HG03175 (cell line): ENCODE results near the gene CHST12.
A peak's percentile ranks its signal among the peaks of the same experiment; 100 is the strongest.
"Not testable (repeated sequence)": the region's sequence is repeated elsewhere in the genome, so short reads cannot be mapped to it uniquely, and the experiment has no call there.

ENCODE experiments used
- ATAC-seq: cut with Tn5 transposase; IDR thresholded peaks from one replicate; pipeline ENCODE4 v1.9.1; 2021; ENCODE audit warnings: mild to moderate bottlenecking, moderate library complexity; ENCODE audit not compliant: unreplicated experiment

The CHST12 gene

GRCh38 chr7:2403718-2404648 lies 572 bp downstream of the CHST12 start:
- ATAC-seq, result peak; percentile 3

DNA sequence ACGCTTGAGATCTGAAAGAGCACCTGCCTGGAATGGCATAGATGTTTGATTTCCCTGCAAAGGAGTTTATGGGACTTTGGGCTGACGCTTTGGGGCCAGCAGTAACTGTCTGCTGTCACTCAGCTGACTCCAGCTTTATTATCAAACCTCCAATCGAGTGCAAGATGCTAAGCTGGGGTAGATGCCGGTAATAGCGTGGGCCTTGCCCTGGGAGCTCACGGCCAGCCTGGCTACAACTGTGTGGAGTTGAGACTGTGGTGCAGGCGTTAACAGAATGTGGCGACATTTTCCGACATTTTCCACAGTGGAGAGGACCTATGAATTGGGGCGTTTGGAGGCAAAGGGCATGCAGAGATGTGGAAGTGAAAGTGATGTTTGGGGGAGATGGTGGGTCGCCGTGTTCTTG lies 1.3 kb downstream of the CHST12 start:
- ATAC-seq, result no peak

DNA sequence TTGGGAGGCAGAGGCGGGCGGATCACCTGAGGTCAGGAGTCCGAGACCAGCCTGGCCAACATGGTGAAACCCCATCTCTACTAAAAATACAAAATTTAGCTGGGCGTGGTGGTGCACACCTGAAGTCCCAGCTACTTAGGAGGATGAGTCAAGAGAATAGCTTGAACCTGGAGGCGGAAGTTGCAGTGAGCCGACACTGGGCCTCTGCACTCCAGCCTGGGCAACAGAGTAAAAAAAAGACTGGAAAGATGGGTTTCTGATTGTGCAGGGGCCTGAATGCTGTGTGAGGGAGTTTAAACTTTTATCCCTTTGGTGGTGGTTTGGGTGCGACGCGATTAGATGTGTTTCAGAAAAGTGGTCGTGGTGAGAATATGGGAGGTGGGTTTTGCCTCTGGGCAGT lies 1.8 kb downstream of the CHST12 start:
- ATAC-seq, result no peak

- peak; percentile 46 for ATAC-seq
Measured at GRCh38 chr7:2405601-2406345, 2.4 kb downstream of the CHST12 start.

DNA sequence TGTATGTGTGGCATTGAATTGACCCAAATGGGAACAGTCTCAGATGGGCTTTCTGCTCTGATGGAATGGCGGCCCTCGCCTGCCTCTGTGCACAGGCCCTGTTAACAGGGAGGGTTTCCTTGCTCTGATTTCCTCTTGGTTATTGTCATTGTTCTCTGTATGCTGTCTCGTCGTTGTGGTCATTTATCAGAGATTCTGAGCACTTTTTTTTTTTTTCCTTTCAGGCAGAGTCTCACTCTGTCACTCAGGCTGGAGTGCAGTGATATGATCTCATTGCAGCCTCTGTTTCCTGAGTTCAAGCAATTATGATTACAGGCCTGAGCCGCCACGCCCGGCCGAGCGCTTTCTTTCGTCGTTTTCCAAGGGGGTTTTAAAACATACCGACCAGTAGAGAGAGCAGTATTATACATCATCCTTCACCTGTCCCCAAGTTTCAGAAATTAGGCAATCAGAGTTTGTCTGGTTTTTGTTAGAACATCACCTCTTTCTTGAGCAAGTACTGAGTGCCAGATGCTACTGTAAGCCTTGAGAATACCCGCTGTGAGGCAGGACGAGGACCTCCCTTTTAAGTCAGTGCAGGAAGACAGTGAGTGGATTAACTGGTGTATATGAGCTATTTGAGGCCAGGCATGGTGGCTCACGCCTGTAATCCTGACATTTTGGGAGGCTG lies 6.5 kb downstream of the CHST12 start:
- ATAC-seq, result no peak

DNA sequence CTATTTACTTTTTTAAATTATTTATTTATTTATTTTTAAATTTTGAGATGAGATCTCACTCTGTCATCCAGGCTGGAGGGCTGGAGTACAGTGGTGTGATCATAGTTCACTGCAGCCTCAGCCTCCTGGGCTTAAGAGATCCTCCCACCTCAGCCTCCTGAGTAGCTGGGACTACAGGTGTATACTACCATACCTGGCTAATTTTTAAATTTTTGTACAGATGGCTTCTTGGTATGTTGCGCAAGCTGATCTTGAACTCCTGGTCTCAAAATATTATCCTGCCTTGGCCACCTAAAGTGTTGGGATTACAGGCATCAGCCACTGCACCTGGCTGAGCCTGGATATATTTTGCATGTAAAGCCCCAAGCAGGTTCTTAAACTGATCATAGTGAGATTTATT lies 7.6 kb downstream of the CHST12 start:
- no peak for ATAC-seq

GRCh38 chr7:2411815-2412586 lies 8.6 kb downstream of the CHST12 start:
- ATAC-seq, result no peak

GRCh38 chr7:2412587-2413201 lies 9.3 kb downstream of the CHST12 start:
- ATAC-seq, result no peak

DNA sequence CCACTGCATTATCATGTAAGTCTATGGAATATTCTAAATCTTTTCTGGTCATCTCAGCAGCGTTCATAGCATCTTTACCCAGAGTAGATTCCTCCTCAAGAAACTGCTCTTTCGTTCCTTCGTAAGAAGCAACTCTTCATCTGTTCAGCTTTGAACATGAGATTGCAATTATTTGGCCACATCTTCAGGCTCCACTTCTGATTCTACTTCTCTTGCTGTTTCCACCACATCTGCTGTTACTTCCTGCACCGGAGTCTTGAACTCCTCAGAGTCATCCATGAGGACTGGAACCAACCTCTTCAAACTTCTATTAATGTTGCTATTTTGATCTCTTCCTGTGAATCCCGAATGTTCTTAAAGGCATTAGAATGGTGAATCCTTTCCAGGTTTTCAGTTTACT lies 12.7 kb downstream of the CHST12 start:
- ATAC-seq, result no peak

GRCh38 chr7:2416650-2417049 lies 13.2 kb downstream of the CHST12 start:
- no peak for ATAC-seq

- ATAC-seq, result not testable (repeated sequence)
Measured at GRCh38 chr7:2417178-2417577, 13.8 kb downstream of the CHST12 start.

DNA sequence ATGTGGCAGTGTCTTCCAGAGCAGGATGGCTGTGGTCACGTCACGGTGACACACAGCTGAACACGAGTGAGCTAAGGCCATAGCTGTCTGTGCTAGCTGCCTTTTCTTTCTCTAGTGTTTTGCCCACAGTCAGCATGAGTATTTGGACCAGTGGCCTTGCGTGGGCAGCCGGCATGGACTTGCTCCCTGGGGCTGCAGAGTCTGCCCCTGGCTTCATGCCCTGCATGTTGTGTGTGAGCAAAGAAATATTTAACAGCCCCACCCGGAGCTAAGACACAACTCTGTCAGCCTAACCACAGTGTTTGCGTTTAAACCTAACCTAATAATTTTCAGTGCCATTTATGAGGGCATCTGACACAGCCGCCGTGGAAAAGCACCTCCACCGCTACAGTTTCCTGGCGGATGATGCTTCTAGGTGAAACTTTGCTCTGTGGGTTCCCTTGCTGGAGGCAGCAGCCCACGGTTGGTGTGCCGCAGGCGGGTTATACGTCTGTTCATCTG lies 14.6 kb downstream of the CHST12 start:
- ATAC-seq, result no peak

- ATAC-seq, result no peak
Measured at GRCh38 chr7:2420216-2420933, 17.0 kb downstream of the CHST12 start.

- ATAC-seq, result no peak
Measured at GRCh38 chr7:2421943-2422310, 18.5 kb downstream of the CHST12 start.

GRCh38 chr7:2425749-2426148 lies 22.3 kb downstream of the CHST12 start:
- no peak for ATAC-seq

- ATAC-seq, result no peak
Measured at GRCh38 chr7:2431260-2431867, 28.0 kb downstream of the CHST12 start.

GRCh38 chr7:2432910-2433712 lies 29.7 kb downstream of the CHST12 start:
- ATAC-seq, result no peak
